ENCODE results near the gene CHST15.

Gene CHST15

DNA sequence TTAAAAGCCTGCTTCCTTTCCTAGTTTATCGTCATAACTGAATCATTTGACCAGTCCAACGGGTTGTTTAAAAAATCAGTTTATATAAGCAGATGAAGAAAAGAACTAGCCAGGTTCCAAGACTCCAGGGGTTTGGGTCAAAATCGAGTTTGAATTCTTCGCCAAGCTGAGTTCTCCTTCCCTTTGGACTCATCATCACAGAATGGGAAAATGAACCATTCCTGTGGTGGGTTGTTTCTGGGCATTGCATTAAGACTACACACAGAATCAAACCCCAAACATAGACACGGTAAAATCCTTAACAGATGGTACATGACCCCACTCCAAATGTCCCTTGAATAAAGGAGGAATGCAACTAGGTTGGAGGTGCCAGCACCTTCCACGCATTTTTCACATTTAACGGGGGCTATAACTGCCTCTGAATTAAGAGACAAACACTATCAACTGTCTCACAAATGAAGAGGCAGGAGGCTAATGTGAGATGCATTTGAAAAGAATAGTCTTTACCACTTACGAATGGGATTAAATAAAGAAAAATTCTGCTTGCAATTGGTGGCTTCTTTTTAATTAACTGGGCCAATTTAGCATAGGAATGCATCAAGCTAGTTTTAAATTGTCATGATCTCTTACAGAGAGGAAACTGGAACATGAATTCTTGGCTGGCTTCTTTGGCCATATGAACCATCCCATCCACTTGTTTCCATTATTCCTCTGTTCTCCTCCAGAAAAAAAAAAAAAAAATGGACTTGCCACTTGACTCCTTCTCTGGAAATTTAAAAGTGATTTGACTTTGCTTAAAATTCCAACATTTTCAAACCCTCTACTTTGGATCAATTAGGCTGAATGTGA is 61.1 kb downstream of the CHST15 start:
- no peak for DNase-seq (ENCODE audit: low read depth in 1 of 2, low spot score in 1 of 2)

DNA sequence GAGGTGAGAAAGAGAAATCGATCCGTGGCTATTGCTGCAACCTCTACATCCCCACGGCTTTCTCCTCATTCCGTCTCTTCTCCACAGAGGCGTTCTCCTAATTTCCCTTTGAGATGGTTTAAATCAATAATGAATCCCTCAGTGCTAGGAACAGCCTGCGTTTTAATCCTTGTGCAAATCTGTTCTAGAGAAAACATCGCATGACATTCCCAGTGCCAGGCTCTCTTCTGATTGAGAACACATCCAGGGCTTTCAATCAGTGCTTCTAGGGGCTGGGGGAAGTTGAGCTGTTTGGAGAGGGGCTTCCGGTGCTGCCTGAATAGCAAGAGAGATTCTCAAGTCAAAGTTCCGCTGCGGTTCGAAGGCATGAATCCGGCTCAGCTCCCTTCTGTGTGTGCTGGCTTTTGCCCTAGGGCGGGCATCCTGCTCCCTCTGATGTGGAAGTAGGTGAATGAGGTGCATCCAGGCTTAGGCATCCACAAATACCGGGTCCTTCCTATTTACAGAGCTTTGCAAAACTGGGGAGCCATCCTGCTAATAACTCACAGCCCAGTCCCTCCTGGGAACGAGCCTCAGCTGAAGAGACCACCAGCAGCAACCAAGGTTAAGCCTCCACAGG is 62.8 kb downstream of the CHST15 start:
- no peak for DNase-seq (ENCODE audit: low read depth in 1 of 2, low spot score in 1 of 2)

DNA sequence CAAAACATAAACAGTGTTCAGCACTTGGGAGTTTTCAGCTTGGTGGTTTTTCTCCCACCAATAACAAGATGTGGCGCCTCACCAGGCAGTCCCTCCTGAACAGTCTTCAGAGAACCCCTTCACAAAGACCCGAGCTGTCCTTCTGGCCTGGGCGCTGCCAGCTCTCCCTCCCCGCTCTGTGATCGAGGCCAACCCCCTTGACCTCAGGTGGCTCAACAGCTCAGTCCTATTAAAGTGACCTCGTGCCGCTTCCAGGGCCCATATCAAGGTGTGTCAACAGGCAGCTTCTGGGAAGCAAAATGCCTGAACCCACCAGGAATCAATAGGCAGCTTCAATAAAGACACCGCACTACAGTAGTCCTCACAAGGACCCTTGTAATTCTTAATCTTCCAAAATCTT is 63.3 kb downstream of the CHST15 start:
- no peak for DNase-seq (ENCODE audit: low read depth in 1 of 2, low spot score in 1 of 2)

DNA sequence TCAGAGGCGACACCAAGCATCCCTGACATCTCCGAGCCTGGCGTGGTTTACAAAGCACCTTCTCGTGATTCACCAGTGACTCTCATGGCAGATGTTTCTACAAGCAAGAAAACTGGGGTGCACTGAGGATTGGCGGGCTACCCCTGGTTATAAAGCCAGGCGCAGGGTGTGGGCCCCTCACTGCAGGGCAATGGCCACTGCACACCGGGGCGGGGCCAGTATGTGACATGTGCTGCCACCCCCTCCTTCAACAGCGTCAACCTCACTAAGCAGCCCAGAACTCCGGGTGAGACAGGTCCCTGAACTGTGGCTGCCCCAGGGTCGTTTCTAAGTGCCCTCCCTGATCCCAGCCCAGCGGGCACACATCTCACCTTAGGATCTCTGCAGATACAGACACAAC is 63.8 kb downstream of the CHST15 start:
- no peak for DNase-seq (ENCODE audit: low read depth in 1 of 2, low spot score in 1 of 2)

DNA sequence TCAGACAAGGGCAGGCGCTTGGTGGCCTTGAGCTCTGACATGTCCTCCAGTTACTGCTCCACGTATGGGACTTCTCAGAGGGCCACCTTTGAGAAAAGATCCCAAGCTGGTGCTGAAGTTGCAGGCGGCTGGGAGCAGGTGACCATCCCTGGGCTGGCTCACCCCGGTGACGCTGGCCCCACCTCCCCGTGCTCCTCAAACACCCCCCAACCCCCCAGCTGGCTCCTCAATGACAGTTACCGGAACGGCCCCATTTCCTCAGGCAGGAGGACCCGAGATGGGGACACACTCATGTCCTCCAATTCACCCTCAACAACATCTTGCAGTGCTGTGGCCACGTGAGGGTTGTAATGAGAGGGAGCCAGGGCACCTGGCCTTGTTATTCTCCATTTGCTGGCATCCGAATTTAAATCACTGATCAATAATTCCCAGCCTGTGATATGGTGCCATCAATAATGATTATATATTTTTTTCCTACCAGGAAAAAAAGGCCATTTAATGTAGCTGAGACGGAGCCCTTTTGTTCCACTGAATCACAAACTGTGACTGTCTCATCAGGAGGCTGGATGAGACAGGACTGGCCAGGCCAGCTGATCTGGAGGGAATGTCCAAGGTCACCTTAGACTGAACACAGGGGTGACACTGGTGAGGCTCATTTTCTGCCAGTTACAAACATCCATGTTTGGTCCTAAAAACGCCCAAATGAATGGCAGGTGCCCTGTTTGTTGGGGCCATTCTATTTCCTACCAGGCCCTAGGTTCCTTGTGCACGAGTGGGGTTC is 64.5 kb downstream of the CHST15 start:
- DNase-seq (ENCODE audit: low read depth in 1 of 2, low spot score in 1 of 2), result no peak

DNA sequence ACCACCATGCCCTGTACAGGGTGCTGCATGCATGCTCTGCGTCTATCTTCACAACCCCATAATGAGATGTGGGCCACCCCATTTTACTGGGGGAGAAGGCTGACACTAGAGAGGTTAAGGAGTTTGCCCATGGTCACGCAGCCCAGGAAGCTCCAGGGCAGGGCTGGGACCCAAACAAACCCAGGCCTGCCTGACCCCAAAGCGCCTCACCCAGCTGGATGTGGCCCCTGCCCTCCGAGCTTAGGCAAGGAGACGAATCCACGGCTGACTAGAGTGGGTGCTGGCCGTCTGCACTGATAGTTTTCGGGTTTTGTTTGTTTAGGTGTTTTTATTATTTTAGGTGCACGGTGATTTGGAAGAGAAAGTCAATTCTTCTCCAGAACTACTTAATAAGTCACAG is 65.7 kb downstream of the CHST15 start:
- DNase-seq (ENCODE audit: low read depth in 1 of 2, low spot score in 1 of 2), result no peak

DNA sequence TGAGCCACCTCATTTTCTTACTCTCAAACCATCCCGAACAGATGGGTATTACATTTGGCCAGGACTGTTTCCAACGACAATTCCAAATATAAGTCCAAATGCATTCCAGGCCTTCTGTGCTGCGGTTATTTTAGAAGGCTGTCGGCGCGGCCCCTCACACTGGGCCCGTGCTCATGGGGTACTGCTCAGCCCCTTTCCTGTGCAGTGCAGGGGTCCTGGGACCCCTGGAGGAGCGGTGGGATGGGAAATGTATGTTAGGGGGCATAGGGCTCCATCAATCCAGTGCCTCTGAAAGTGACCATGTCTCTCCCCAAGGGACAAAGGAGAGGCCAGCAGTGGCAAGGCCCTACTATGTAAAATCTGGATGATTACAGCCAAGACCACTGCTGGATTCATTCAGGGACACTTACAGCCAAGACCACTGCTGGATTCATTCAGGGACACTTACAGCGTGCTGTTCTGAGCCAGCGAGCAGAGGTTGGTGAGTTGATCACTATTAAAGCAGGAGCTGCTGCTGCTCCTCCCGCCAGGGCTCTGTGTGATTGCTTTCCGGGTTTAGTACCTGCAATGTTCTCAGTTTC is 66.3 kb downstream of the CHST15 start:
- DNase-seq (ENCODE audit: low read depth in 1 of 2, low spot score in 1 of 2), result no peak

DNA sequence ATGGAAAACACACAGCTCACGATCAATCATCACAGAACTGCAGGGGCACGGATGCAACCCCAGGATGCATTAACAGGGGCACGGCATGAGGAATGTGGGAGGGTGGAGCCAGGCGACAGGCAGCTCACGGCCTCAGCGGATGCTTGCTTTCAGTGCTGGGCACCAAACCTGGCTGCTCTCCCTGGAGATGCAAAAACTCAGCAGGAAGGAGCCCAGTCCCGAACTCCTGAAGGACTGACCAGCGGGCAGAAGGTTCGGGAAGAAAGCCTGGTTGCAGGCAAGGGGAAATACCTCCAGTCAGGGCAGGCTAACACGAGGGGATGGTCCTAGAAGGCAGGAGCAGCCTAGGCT is 66.8 kb downstream of the CHST15 start:
- no peak for DNase-seq (ENCODE audit: low read depth in 1 of 2, low spot score in 1 of 2)

DNA sequence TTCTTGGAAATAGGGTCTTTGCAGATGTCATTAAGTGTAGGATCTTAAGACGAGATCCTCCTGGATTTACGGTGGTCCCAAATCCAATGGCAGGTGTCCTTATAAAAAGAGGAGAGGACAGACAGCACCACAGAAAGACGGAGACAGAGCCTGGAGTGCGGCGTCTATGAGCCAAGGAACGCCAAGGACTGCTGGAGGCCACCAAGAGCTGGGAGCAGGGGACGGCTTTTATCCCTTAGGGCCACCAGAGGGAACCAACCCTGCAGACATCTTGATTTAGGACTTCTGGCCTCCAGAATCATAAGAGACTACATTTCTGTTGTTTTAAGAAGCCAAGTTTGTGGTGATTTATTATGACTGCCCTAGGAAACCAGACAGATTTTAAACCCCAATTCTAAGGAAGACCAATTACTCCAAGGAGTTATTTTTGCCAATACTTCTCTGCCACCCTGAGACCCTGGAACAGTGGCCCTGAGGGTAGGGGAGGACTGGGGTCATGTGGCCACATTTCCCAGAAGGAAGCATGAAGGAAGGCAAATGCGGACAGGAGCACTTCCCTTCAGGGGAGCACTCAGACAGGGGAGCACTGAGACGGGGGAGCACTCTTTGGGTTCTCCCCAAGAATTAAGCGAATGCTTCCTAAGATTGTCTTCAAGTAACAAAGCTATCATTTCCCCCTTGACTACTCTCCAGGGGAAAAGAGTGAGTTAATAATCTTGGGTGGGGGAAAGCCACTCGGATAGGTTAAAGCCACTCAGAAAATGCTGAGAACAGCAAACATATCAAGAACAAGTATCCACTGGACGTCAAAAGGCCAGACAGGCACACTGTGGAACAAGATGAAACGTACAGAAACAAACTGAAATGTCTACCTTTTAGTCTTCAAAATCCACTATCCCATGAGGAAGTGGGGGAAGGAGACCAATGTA is 67.5 kb downstream of the CHST15 start:
- DNase-seq (ENCODE audit: low read depth in 1 of 2, low spot score in 1 of 2), result no peak

DNA sequence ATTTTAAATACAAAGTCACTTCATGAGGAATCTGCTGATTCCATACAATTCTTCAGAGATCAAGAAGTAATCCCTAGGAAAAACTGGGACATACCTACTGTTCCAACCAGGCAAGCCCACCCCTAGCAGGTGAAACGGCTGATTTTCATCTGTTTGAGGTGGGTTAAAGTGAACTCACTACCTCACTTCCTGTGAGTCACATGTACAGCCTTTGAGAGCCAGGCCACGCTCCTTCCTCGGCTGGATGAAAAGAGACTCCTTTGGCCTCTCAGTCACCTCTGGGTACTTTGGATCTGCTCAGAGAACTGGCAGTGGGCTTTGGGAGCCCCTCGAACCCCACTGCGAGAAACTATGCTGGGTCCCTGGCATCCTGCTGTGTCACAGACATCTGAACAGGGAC is 68.2 kb downstream of the CHST15 start:
- DNase-seq (ENCODE audit: low read depth in 1 of 2, low spot score in 1 of 2), result no peak

DNA sequence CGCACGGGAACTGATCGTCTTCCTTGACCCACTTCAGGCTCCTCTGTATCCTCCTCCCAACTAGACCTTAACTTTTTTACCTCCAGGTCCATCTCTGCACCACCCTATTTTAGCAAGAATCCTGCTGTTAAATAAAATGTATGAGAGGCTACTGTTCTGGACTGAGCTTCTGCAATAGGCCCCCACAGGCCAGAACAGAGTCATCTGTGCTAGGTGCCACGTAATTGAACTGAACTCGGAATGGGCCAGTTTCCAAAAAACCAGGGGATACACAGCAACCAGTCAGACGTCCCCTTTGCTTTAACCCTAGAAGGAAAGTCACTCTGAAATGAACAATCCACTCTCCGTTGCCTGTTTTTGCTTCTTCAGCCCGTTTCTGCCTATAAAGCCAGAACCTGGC is 71.3 kb downstream of the CHST15 start:
- no peak for DNase-seq (ENCODE audit: low read depth in 1 of 2, low spot score in 1 of 2)

DNA sequence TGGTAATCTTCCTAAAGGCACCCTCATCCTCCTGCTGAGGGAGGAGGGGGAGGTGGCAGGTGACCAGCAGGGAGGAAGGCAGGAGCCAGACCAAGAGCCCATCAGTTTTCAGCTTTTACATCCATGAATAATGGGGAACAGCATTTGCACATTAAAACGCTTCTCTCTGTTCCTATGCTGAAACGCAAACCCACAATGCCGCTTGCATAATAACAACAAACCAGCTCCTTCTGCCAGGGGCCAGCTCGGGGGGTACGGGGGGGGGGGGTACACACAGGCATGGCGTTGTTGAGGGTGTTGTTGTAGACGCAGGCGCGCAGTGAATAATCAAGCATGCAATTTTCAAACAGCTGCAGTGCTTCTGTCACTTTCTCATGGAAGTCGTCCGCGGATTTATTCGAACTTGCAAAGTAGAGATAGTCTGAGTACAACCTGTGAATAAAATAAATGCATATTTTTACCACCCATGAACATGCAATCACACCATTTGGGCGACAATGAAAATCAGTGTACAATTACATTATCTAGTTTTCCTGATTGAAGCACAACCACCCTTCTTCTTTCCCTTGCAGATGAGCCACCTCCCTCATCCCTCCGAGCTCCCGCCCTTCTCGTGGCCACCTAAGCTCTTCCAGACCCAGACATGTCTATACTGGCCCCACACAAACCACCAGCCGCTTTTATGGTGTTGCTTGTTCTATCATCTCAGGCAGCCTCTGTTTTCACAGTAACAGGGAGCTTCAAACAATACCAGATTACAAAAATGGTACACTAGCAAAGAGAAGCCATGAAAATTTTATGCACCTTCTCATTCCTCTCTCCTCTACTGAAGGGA is 72.2 kb downstream of the CHST15 start:
- no peak for DNase-seq (ENCODE audit: low read depth in 1 of 2, low spot score in 1 of 2)

DNA sequence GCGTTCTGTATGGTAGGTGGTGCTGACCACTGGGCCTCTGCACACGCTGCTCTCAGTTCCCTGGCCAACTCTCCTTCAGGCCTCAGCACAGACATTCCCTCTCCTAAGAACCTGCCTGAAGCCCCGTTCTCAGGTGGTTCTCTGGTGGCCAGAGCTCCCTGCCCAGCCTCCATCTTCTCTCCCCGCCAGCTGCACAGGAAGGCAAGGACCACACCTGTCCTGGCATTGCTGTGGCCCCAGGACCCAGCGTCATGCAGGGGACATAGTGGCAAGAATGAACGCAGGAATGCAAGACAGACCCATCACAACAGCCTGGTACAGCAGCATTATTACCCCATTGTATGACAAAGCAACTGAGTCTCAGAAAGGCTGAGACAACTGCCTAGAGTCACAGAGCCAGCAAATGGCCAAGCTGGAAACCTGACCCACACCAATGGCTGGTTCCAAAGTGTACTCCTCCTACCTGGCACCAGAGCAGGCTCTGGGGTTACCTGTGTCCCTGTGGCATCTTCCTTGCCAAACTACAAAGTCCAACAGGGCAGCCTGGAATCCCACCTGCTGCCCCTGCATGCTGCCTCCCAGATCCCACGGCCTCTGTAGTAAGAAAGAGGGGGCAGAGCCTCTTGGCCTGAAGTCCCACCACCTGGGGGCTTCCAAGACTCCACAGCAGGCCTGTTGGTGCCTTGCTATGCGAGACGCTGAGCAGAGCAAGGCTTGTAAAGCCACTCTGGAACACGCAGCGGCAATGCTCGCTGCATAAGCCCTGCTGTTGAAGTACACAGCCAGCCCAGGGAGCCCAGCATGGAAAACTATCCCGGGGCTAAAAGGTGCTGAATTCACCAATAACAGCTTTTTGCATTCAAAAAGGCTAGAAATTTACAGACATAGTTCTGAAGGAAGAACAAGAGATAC is 73.3 kb downstream of the CHST15 start:
- DNase-seq (ENCODE audit: low read depth in 1 of 2, low spot score in 1 of 2), result no peak

DNA sequence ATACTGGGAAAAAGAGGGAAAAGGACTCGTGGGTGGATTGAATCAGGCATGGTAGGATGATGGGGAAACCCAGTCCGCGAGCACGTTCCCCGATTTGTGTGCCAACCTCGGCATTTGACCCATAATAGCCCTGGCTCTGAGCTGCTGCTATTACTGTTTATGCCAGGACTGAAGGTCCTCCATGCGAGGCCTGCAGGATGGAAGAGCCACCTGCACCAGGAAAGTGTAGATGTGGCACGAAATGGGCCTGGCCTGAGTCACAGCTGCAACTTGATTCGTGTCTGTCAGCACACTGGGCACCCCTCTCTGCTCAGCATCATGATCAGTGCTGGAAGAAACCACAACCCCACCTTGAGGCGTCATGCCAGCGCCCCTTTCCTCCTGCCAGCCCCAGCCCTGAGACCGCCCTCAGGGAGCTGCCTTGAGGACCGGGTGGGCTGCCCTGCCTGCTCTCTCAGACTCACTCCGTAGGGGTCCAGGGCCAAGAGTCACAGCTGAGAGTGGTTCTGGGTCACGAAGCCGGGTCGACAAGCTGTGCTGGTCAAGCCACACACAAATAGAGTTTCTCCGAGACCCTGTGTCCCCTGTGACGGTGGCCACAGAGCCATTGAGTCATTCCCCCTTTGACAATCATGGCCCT is 74.4 kb downstream of the CHST15 start:
- no peak for DNase-seq (ENCODE audit: low read depth in 1 of 2, low spot score in 1 of 2)

DNA sequence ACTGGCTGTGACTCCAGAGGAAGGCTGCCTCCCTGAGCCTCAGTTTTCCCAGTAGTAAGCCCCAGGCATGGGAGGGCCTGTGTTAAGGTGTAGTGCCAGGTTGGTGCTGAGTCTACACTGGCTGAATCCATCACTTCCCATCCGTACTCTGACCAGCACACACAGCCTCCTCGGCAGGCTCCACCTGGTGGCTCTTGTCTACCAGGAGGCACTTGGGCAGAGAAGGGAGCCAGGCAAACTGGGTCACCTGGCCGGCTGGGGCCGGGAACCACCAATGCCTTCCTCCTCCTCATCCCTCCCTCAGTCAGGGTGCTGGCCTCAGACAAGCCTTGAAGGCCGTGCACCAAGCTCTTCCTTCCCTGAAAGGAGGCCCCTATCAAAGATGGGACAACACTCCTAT is 75.7 kb downstream of the CHST15 start:
- no peak for DNase-seq (ENCODE audit: low read depth in 1 of 2, low spot score in 1 of 2)

DNA sequence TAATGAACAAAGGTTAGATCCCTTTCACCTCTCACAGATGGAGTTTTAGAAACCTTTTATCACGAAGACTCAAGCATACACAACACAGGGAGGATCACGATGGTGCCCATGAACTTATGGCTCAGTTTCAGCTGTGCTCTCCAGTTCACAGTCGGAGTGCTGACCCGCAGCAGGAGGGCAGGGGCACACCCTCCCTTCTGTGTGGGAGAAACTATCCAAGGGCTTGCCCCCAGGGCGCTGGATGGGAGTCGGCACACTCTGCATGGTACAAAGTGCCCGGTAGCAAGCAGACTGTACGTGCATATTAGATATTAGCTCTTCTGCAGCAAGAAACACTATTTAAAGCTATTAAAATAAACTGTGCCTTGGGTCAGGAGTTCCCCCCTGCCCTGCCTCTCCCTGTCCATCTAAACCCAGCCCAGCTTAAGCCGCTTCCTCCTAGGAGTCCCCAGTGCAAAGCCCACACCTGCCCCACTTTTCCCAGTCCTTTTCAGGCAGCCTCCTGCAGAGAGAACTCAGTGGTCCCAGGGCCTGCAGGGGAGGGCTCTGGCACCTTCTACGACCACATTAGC is 76.5 kb downstream of the CHST15 start:
- no peak for DNase-seq (ENCODE audit: low read depth in 1 of 2, low spot score in 1 of 2)

DNA sequence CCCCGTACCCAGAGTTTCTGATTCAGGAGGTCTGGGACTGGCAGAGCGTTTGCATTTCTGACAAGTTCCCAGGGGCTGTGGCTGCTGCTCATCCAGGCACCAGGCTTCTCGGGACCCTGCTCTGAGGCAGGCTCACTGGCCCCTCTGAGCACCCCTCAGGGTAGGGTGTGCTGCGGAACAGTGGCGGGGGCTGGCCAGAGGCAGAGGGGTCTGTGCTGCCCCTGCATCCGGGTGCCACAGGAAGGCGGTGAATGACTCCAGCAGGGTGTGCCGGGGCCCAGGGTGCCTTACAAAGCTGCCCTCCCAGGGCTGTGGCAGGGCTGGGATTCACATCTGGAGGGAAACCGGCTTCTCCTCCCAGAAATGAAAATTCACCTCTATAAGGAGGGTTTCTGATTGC is 77.4 kb downstream of the CHST15 start:
- no peak for DNase-seq (ENCODE audit: low read depth in 1 of 2, low spot score in 1 of 2)
